Esophagus (tissue), 2 donors: ENCODE results near the gene NAXE. TPM values are rescaled to one million over a fixed set of nuclear protein-coding genes. Genes with fewer than 3 reads are reported as not detected.

Experiments used
- H3K27ac ChIP-seq, 2 donors: one replicate each; pipeline ENCODE4 v1.5.1; 2013; ENCODE audit warnings: low read depth in 2 of 2, mild to moderate bottlenecking in 2 of 2, inconsistent platforms in 1 of 2, low read length in 1 of 2, moderate library complexity in 1 of 2
- H3K27me3 ChIP-seq, 2 donors: one replicate each; pipeline ENCODE4 v1.6.1; 2013; ENCODE audit warnings: low read length in 2 of 2, control low read depth in 1 of 2, mild to moderate bottlenecking in 1 of 2; ENCODE audit not compliant: insufficient read depth in 2 of 2, control insufficient read depth in 1 of 2
- H3K36me3 ChIP-seq, 2 donors: one replicate each; pipeline ENCODE4 v1.6.1; 2013; ENCODE audit warnings: low read length in 1 of 2; ENCODE audit not compliant: control insufficient read depth in 2 of 2, insufficient read depth in 2 of 2
- H3K4me1 ChIP-seq, 2 donors: one replicate each; pipeline ENCODE4 v1.6.1; 2013; ENCODE audit warnings: low read length in 1 of 2; ENCODE audit not compliant: control insufficient read depth in 2 of 2, insufficient read depth in 2 of 2
- H3K4me3 ChIP-seq, 2 donors: one replicate each; pipeline ENCODE4 v1.5.1; 2013; ENCODE audit warnings: low read length in 2 of 2, mild to moderate bottlenecking in 2 of 2, low read depth in 1 of 2, moderate library complexity in 1 of 2
- H3K9me3 ChIP-seq, 2 donors: one replicate each; pipeline ENCODE4 v1.6.1; 2013; ENCODE audit warnings: mild to moderate bottlenecking in 2 of 2, low read depth in 1 of 2, low read length in 1 of 2, moderate library complexity in 1 of 2; ENCODE audit not compliant: control insufficient read depth in 2 of 2, insufficient read depth in 1 of 2
- WGBS, 2 donors: extraction: QIAGEN DNeasy Blood & Tissue Kit; methylation state at CpG; one replicate each; pipeline ENCODE4 v1.1.7; 2013; 5-methylcytosine and 5-hydroxymethylcytosine counted together
- polyA plus RNA-seq, 2 donors: library from polyadenylated mRNA; stranded (reverse); fragments of 200-250 nt; gene quantifications; one replicate each; pipeline ENCODE4 v1.2.3, GENCODE V29; 2013
- donor health status: healthy with polysubstance abuse.
- donor health status: Bipolar disorder and iron deficiency.

The NAXE gene
- polyA plus RNA-seq, 2 donors, result 29.9 to 70.9 TPM

GRCh38 chr1:156559797-156560385 is 31.7 kb upstream of the NAXE start:
- no peak overlapping the region for H3K4me3 ChIP-seq
- H3K27ac ChIP-seq, result no peak overlapping the region
- no peaks in the 10 kb centered on the region for H3K9me3 ChIP-seq
- WGBS, 2 donors, result 42 to 70% methylated on average over 5 of the region's 5 CpGs
- peaks cover 0 to 3% of the 10 kb centered on the region in 2 donors for H3K4me1 ChIP-seq
- H3K27me3 ChIP-seq, result no peaks in the 10 kb centered on the region
- peaks cover 0 to 5% of the 10 kb centered on the region in 2 donors for H3K36me3 ChIP-seq

- H3K27ac ChIP-seq, result no peak overlapping the region
- WGBS, 2 donors, result 76 to 78% methylated on average over 5 of the region's 5 CpGs
- H3K9me3 ChIP-seq, result no peaks in the 10 kb centered on the region
- H3K4me3 ChIP-seq, result no peak overlapping the region
- peaks cover 0 to 3% of the 10 kb centered on the region in 2 donors for H3K4me1 ChIP-seq
- no peaks in the 10 kb centered on the region for H3K27me3 ChIP-seq
- peaks cover 0 to 5% of the 10 kb centered on the region in 2 donors for H3K36me3 ChIP-seq
Observed at GRCh38 chr1:156560585-156561163, 30.9 kb upstream of the NAXE start.

- H3K4me3 ChIP-seq, result no peak overlapping the region
- peaks cover 0 to 3% of the 10 kb centered on the region in 2 donors for H3K4me1 ChIP-seq
- H3K27ac ChIP-seq, result no peak overlapping the region
- H3K27me3 ChIP-seq, result no peaks in the 10 kb centered on the region
- H3K36me3 ChIP-seq, result no peaks in the 10 kb centered on the region
- no peaks in the 10 kb centered on the region for H3K9me3 ChIP-seq
- WGBS, 2 donors, result 90 to 91% methylated on average over 2 of the region's 2 CpGs
Observed at GRCh38 chr1:156565519-156565918, 26.1 kb upstream of the NAXE start.

GRCh38 chr1:156566436-156566835 is 25.1 kb upstream of the NAXE start:
- H3K36me3 ChIP-seq, result no peaks in the 10 kb centered on the region
- H3K4me1 ChIP-seq, result peaks cover 0 to 3% of the 10 kb centered on the region in 2 donors
- H3K27me3 ChIP-seq, result no peaks in the 10 kb centered on the region
- 95 to 96% methylated on average over 4 of the region's 4 CpGs for WGBS, 2 donors
- no peaks in the 10 kb centered on the region for H3K9me3 ChIP-seq
- no peak overlapping the region for H3K27ac ChIP-seq
- no peak overlapping the region for H3K4me3 ChIP-seq

- H3K9me3 ChIP-seq, result no peaks in the 10 kb centered on the region
- no peaks in the 10 kb centered on the region for H3K36me3 ChIP-seq
- H3K4me3 ChIP-seq, result peak overlapping the region in 1 of 2 donors; percentile 53
- no peaks in the 10 kb centered on the region for H3K27me3 ChIP-seq
- peaks cover 2% of the 10 kb centered on the region in 2 donors for H3K4me1 ChIP-seq
- WGBS, 2 donors, result 13 to 15% methylated on average over 4 of the region's 4 CpGs
- H3K27ac ChIP-seq, result peak overlapping the region in 1 of 2 donors; percentile 42
Observed at GRCh38 chr1:156571261-156571852, 20.2 kb upstream of the NAXE start.

- Histone ChIP-seq H3K9me3 (no peaks in the 10 kb centered on the region), H3K27ac (peak within 1 kb of the TSS in 1 of 2 donors; percentile 42), H3K36me3 (no peaks in the 10 kb centered on the region), H3K4me1 (peaks cover 2% of the 10 kb centered on the region in 2 donors), H3K27me3 (no peaks in the 10 kb centered on the region), H3K4me3 (peak within 1 kb of the TSS; percentile 48 to 53)
- 1 to 2% methylated on average over 38 of the region's 38 CpGs for WGBS, 2 donors
Observed at GRCh38 chr1:156571919-156572662, 19.5 kb upstream of the NAXE start, which contains the start of gene IQGAP3. Gene IQGAP3 (minus strand): TSS chr1:156572565. CDS start chr1:156572529, 36 bp downstream.

- H3K4me3 ChIP-seq, result no peak overlapping the region
- no peak overlapping the region for H3K27ac ChIP-seq
- H3K36me3 ChIP-seq, result no peaks in the 10 kb centered on the region
Observed at GRCh38 chr1:156572663-156573018, 18.9 kb upstream of the NAXE start.

GRCh38 chr1:156574039-156574633 is 17.4 kb upstream of the NAXE start:
- Histone ChIP-seq H3K27me3 (no peaks in the 10 kb centered on the region), H3K36me3 (no peaks in the 10 kb centered on the region)
- WGBS, 2 donors, result 49 to 78% methylated on average over 2 of the region's 2 CpGs

More at GRCh38 chr1:156572663-156573018, 18.9 kb upstream of the NAXE start:
- 37 to 38% methylated on average over 9 to 10 of the region's 10 CpGs for whole genome bisulfite sequencing, 2 donors
- Histone ChIP-seq H3K27me3 (no peaks in the 10 kb centered on the region), H3K4me1 (peaks cover 2% of the 10 kb centered on the region in 2 donors), H3K9me3 (no peaks in the 10 kb centered on the region)

GRCh38 chr1:156577550-156577949 is 14.0 kb upstream of the NAXE start:
- Histone ChIP-seq H3K27me3 (no peaks in the 10 kb centered on the region), H3K36me3 (no peaks in the 10 kb centered on the region), H3K9me3 (no peaks in the 10 kb centered on the region), H3K4me1 (no peaks in the 10 kb centered on the region), H3K27ac (no peak overlapping the region), H3K4me3 (no peak overlapping the region)
- WGBS, 2 donors, result 84 to 85% methylated on average over 3 of the region's 3 CpGs

More at GRCh38 chr1:156574039-156574633, 17.4 kb upstream of the NAXE start:
- Histone ChIP-seq H3K27ac (no peak overlapping the region), H3K4me1 (peaks cover 2% of the 10 kb centered on the region in 2 donors), H3K4me3 (no peak overlapping the region), H3K9me3 (no peaks in the 10 kb centered on the region)
